Neuron (in vitro differentiated cells): ENCODE data around the gene ZNF420.
"Not testable (repeated sequence)": the region's sequence is repeated elsewhere in the genome, so short reads cannot be mapped to it uniquely, and the experiment has no call there.

ENCODE experiments used
- H2AFZ ChIP-seq: one replicate; pipeline ENCODE4 v1.6.1; 2013; ENCODE audit warnings: low read depth, mild to moderate bottlenecking, inconsistent platforms, low read length, moderate library complexity
- H3K27me3 ChIP-seq: one replicate; pipeline ENCODE4 v1.6.1; 2013; ENCODE audit warnings: low read length; ENCODE audit not compliant: insufficient read depth
- H3K36me3 ChIP-seq: one replicate; pipeline ENCODE4 v1.6.1; 2013; ENCODE audit warnings: low read length; ENCODE audit not compliant: insufficient read depth
- H3K4me1 ChIP-seq: one replicate; pipeline ENCODE4 v1.6.1; 2013; ENCODE audit warnings: low read length; ENCODE audit not compliant: insufficient read depth
- H3K4me3 ChIP-seq: 2 replicates; pipeline ENCODE4 v1.5.1; 2013; ENCODE audit warnings: mild to moderate bottlenecking, low read length, moderate library complexity
- H3K9me3 ChIP-seq: one replicate; pipeline ENCODE4 v1.6.1; 2013; ENCODE audit warnings: low read length

The ZNF420 gene

DNA sequence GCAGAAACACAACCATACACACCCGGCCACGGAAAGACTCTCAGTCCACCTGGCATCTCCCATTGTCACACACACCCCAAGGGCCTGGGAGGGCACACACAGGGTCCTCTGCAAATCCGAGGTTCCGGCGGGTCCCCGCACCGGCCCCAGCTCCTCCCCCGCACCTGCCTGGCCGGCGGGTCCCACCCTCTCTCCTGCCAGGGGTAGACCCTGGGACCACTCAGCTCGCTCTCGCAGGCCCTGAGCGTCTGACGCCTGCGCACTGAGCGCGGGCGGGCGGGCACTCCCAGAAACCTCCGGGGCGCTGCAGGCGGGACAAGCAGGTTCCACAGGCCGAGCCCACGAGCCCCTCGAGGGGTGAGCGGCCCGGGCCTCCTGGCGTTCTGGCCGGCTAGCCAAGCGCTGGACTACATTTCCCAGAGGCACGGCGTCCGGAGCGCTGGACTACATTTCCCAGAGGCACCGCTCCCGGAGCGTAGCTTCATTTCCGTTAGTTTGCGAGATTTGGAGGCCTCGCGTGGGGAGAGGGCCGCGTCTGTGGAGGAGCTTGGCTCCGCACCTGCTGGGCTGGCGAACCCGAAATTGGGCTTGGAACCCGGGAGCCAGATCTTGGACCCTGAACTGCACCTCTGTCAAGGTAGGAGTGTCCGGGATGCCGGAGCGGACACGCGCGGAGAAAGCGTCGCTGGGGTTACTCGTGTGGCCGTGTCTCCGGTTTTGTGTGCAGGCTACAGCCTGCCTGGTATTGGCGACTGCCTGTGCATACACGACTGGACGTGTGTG lies at the start of gene ZNF420:
ZNF420 (plus strand) TSS at position 500 of the 783 bp plus-strand sequence. CDS start 10,686 bp downstream, outside the sequence.
- Histone ChIP-seq H3K4me3 (peak within 1 kb of the TSS; percentile 74), H2AFZ (peak within 1 kb of the TSS; percentile 70), H3K4me1 (peaks cover 5% of the 10 kb centered on the region), H3K36me3 (no peaks in the 10 kb centered on the region), H3K27me3 (no peaks in the 10 kb centered on the region), H3K9me3 (peaks cover 6% of the 10 kb centered on the region)

DNA sequence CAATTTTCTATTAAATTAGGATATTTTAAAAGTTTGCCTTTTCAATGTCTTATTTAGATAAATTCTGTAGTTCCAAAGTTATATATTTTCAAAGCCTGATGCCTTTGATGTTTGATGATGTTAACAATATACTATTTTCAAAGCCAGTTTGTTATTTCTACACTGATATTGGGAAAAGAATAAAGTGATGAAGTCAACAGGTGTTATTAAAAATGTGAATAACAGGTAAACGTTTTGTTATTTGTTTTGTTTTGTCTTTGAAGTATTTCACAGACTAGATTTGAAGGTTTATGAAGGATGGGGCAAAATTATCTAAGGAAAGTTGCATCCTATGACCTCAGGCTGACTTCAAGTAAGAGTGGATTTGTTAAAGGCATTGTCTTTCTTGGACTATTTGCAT lies 33.1 kb upstream of the ZNF420 start:
- Histone ChIP-seq H3K9me3 (no peaks in the 10 kb centered on the region), H2AFZ (no peak overlapping the region), H3K36me3 (no peaks in the 10 kb centered on the region), H3K27me3 (no peaks in the 10 kb centered on the region), H3K4me3 (no peak overlapping the region), H3K4me1 (no peaks in the 10 kb centered on the region)

DNA sequence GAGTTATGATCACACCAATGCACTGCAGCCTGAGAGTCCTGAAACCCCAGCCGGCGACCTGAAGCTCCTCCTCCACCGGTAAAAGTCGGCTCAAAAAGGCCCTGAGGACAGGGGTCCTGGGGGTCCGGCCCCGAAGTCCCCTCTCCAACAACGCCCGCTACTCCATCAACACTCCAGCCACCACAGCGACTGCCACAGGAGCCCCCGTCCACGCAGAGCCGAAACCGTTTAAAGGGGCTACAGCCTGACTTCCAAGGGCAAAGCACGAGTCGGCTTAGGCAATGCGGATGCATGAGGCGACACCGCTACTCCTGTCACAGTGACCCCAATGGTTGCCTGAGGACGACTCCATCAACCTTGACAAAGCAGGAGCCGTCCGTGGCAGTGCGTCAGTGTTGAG lies 22.9 kb upstream of the ZNF420 start:
- H3K9me3 ChIP-seq, result peaks cover 30% of the 10 kb centered on the region
- H3K4me3 ChIP-seq, result no peak overlapping the region
- H3K4me1 ChIP-seq, result no peaks in the 10 kb centered on the region
- no peaks in the 10 kb centered on the region for H3K36me3 ChIP-seq
- no peaks in the 10 kb centered on the region for H3K27me3 ChIP-seq
- H2AFZ ChIP-seq, result no peak overlapping the region

DNA sequence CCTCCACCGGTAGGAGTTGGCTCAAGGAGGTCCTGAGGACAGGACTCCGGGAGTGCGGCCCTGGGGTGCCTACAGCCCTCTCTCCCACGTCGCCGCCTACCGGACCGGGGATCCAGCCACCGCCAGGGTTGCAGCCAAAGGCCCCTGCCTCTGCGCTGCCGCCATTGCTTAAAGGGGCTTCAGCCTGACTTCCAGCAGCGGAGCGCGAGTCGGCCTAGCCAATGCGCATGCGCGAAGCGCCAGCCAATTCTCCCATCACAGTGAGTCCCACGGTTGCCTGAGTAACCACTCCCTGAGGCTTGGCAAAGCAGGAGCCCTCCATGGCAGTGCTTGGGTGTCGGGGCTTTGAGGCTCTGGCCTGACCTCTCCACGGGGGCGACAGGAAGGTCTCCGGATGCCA lies 21.5 kb upstream of the ZNF420 start:
- Histone ChIP-seq H3K4me1 (no peaks in the 10 kb centered on the region), H3K36me3 (no peaks in the 10 kb centered on the region), H3K4me3 (no peak overlapping the region), H2AFZ (no peak overlapping the region), H3K27me3 (no peaks in the 10 kb centered on the region), H3K9me3 (peaks cover 37% of the 10 kb centered on the region)

DNA sequence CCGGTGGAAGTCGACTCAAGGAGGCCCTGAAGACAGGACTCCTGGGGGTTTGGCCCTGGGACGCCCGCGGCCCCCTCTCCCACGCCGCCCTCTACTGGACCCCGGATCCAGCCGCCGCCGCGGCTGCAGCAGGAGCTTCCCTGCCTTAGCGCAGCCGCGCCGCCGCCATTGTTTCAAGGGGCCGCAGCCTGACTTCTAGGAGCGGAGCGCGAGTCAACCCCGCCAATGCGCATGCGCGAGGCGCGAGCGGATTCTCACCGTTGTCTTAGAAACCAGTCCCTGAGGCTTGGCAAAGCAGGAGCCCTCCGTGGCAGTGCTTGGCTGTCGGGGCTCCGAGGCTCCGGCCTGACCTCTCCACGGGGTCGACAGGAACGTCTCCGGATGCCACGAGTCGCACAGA lies 19.1 kb upstream of the ZNF420 start:
- Histone ChIP-seq H2AFZ (no peak overlapping the region), H3K36me3 (no peaks in the 10 kb centered on the region), H3K4me3 (no peak overlapping the region), H3K27me3 (no peaks in the 10 kb centered on the region), H3K9me3 (peaks cover 37% of the 10 kb centered on the region), H3K4me1 (no peaks in the 10 kb centered on the region)

DNA sequence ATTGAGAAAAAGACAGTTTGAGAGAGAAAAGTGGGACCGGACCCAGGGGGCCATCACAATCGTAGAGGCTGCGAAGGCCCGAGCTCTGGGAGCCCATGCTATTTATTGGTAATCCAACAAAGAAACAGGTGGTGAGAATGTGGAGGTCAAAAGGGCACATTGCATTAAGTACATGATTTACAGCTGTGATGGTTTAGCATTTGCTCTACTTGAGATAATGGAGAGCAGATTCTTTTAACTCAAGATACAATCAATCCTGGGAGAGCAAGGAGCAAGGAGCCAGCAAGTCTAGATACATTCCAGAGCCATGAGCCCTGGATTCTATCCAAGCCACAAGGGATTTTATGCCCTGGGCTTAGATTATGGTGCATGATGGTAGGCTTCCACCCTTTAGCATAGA lies 13.3 kb upstream of the ZNF420 start:
- not testable (repeated sequence) for H3K36me3 ChIP-seq, H3K27me3 ChIP-seq, H3K4me1 ChIP-seq, H3K4me3 ChIP-seq, H2AFZ ChIP-seq
- H3K9me3 ChIP-seq, result peaks cover 14% of the 10 kb centered on the region

DNA sequence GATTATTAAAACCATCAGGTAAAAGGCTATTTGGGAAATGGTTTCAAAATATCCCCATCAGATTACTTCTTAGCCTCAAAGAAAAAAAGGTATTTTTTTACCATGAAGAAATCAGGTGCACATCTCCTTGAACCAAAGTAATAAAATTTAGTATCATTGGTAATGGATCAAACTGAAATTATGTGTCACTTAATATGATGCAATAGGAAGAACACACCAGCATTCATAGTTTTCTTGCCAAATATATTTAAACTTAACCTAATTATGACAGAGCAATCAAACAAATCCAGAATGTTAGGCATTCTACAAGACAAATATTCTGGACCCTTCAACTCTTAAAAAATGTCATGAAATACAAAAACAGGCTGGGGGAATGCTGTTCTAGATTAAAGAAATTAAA lies 4.1 kb upstream of the ZNF420 start:
- Histone ChIP-seq H3K27me3 (no peaks in the 10 kb centered on the region), H3K4me1 (no peaks in the 10 kb centered on the region), H2AFZ (no peak overlapping the region), H3K9me3 (peaks cover 2% of the 10 kb centered on the region), H3K36me3 (no peaks in the 10 kb centered on the region), H3K4me3 (no peak overlapping the region)

DNA sequence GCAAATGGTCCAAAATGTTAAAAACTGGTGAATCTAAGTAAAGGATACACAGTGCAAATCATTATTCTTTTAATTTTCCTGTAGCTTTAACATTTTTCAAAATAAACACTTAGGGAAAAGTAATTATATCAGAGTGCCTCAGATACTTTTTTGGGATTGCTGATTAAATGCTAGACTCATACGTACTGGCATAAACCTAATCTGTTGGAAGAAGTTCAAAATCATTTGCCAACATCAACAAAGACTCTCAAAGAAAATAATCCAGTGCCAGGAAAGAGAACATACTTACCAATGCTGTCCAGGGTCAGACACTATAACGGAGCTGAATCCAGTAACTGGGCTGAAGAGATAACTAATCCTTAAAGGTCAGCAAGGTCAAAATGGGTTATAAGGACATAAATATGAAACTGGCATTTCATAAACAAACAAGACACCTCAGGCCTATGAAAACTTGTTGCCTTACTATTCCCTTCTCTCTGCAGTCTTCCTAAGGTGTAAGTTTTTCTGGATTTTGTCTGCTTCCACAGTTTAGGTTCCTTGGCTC lies 3.3 kb upstream of the ZNF420 start:
- Histone ChIP-seq H3K4me1 (peaks cover 5% of the 10 kb centered on the region), H3K36me3 (no peaks in the 10 kb centered on the region), H3K9me3 (peaks cover 2% of the 10 kb centered on the region), H2AFZ (no peak overlapping the region), H3K4me3 (no peak overlapping the region), H3K27me3 (no peaks in the 10 kb centered on the region)

DNA sequence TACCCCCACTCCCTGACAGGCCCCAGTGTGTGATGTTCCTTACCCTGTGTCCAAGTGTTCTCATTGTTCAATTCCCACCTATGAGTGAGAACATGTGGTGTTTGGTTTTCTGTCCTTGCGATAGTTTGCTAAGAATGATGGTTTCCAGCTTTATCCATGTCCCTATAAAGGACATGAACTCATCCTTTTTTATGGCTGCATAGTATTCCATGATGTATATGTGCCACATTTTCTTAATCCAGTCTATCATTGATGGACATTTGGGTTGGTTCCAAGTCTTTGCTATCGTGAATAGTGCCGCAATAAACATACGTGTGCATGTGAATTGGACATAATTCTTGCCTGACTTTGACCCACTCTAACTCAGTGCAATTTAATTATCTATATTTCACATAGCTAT lies 1.7 kb upstream of the ZNF420 start:
- not testable (repeated sequence) for H3K36me3 ChIP-seq, H3K27me3 ChIP-seq, H3K9me3 ChIP-seq, H3K4me3 ChIP-seq, H2AFZ ChIP-seq, H3K4me1 ChIP-seq

DNA sequence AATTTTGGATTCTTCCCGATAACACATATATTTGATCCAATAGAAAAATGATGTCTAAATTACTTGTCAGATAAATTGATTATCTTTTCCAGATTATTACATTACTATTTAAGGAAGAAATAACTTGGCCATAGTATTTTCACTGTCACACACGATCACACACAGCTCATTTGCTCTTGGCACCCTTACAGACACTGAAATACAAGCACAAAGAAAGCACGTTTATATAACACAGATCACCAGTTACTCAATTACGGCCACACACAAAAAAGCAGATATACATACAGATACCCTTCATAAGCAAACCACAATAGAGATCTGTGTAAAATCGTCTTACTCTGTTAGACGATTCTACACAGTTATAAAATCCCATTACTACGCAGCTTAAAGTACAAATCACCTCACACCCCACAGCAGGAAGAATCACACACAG lies 716 bp upstream of the ZNF420 start:
- Histone ChIP-seq H3K36me3 (no peaks in the 10 kb centered on the region), H3K4me1 (peaks cover 5% of the 10 kb centered on the region), H2AFZ (peak overlapping the region; percentile 70), H3K9me3 (peaks cover 5% of the 10 kb centered on the region), H3K4me3 (peak overlapping the region; percentile 74), H3K27me3 (no peaks in the 10 kb centered on the region)

DNA sequence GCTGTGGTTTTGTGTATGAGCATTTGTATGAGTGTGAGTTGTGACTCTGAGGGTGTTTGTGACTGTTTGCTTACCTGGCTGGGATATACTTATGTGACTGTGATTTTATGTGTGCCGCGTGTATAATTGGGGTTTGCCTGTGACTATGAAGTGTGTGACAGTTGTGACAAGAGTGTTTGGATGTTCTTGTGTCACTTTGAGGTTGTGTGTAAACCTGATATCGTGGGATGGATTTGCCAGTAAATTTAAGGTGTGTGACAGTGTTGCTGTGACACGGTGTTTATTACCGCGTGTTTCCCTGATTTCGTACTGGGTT lies 442 bp downstream of the ZNF420 start:
- Histone ChIP-seq H3K4me1 (peaks cover 5% of the 10 kb centered on the region), H3K36me3 (peaks cover 3% of the 10 kb centered on the region), H3K9me3 (peaks cover 9% of the 10 kb centered on the region), H3K27me3 (no peaks in the 10 kb centered on the region), H3K4me3 (peak overlapping the region; percentile 74), H2AFZ (peak overlapping the region; percentile 43)

DNA sequence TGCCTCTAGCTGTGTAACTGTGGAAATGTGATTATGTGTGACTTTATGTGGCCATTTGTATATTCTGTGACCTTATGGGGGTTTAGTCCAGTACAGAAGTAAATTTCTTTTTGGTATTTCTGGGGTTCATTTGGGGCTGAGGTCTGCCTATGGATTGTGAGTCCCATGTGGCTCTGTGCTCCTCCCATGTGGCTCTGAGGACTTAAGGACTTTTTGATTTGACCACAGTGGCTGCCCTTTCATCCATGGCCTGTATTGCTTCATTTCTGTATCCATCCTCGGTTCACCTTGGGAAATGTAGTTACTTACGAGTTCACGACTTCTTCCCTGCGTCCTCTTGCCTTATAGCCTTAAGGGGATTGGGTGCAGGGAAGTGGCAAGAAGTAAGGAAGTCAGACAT lies 1.0 kb downstream of the ZNF420 start:
- Histone ChIP-seq H3K9me3 (peaks cover 9% of the 10 kb centered on the region), H3K4me1 (peaks cover 5% of the 10 kb centered on the region), H3K4me3 (peak overlapping the region; percentile 74), H3K36me3 (peaks cover 4% of the 10 kb centered on the region), H2AFZ (no peak overlapping the region), H3K27me3 (no peaks in the 10 kb centered on the region)

DNA sequence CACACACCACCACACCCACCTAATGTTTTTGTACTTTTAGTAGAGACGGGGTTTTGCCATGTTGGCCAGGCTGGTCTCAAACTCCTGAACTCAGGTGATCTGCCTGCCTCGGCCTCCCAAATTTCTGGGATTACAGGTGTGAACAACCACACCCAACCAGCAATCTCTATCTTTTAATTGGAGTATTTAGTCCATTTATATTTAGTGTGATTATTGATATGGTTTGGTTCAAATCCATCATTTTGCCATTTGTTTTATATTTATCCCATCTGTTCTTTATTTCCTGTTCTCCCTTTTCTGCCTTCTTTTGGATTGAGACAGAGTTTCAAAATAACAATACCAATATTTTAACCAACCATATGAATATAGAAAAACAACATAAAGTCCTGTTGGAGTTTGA lies 4.1 kb downstream of the ZNF420 start:
- H3K4me1 ChIP-seq, result peaks cover 5% of the 10 kb centered on the region
- H3K4me3 ChIP-seq, result no peak overlapping the region
- H3K9me3 ChIP-seq, result peaks cover 21% of the 10 kb centered on the region

DNA sequence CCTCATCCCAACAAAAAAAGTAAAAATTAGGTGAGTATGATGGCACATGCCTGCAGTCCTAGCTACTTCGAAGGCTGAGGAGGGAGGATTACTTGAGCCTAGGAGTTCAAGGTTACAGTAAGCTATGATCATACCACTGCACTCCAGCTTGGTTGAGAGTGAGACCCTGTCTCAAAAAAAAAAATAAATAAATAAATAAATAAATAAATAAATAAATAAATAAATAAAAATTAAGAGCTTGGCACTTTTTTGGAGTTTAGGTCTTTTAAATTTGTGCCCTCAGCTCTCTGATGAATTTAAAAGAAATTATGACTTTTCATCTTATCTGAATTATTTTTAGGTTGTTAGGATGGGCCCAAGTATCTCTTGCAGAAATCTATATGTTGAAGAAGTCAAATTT lies 8.9 kb downstream of the ZNF420 start:
- Histone ChIP-seq H3K9me3 (peaks cover 43% of the 10 kb centered on the region), H2AFZ (no peak overlapping the region), H3K4me3 (no peak overlapping the region), H3K36me3 (peaks cover 31% of the 10 kb centered on the region), H3K27me3 (no peaks in the 10 kb centered on the region), H3K4me1 (no peaks in the 10 kb centered on the region)

More for the DNA sequence above, 4.1 kb downstream of the ZNF420 start:
- H2AFZ ChIP-seq, result no peak overlapping the region
- H3K36me3 ChIP-seq, result peaks cover 4% of the 10 kb centered on the region
- no peaks in the 10 kb centered on the region for H3K27me3 ChIP-seq
